Mesothelial cell of epicardium (in vitro differentiated cells): Measurements from ENCODE around the gene CDK6. TPM values are rescaled to one million over a fixed set of nuclear protein-coding genes. Genes with fewer than 3 reads are reported as not detected.

Experiments used
- DNase-seq, 2 experiments: peaks; one replicate each; pipeline ENCODE4 v3.0.0; 2021; ENCODE audit warnings: low spot score in 2 of 2; ENCODE audit not compliant: unreplicated experiment in 2 of 2
- H3K27ac Mint-ChIP-seq: 2 replicates; pipeline ENCODE4 v1.8.0; 2021; ENCODE audit warnings: mixed read lengths
- H3K27me3 Mint-ChIP-seq: 2 replicates; pipeline ENCODE4 v1.8.0; 2021; ENCODE audit warnings: low read depth, mixed read lengths
- H3K36me3 Mint-ChIP-seq: 2 replicates; pipeline ENCODE4 v1.8.0; 2021; ENCODE audit warnings: mixed read lengths
- H3K4me1 Mint-ChIP-seq: 2 replicates; pipeline ENCODE4 v1.8.0; 2021; ENCODE audit warnings: mixed read lengths
- H3K4me3 Mint-ChIP-seq: 2 replicates; pipeline ENCODE4 v1.8.0; 2021; ENCODE audit warnings: mild to moderate bottlenecking, moderate library complexity, mixed read lengths
- H3K9me3 Mint-ChIP-seq: 2 replicates; pipeline ENCODE4 v1.8.0; 2021; ENCODE audit warnings: mixed read lengths
- total RNA-seq: library from RNA; stranded (reverse); gene quantifications from 3 replicates; pipeline ENCODE4 v1.2.1, GENCODE V29; 2021
- TF ChIP-seq, protein P1 (sequence below): fragments of 200-600 bp; sonication (generic); IDR thresholded peaks from one replicate; pipeline ENCODE4 v1.5.0; 2021; ENCODE audit warnings: antibody characterized with exemption; ENCODE audit not compliant: unreplicated experiment

CDK6 gene
- total RNA-seq, 1 donor from 2014 or later = 138 TPM

DNA sequence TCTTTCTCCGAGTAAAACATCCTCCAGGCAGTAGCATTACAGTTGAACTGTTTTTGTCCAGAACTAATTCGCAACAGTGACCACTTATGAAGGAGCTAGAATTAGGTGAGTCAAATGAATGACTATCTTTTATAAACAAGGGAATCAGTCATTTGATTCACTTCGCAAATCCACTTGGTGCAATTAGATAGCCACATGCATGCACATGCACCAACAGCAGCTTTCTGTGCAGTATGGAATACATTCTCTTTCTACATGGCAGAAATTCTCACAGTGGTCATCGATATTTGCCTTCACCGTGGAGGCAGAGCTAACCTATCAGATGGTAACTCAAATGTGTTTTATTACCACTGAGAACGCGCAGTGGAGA, 118.8 kb downstream of the CDK6 start:
- Mint-ChIP-seq H3K4me3 (no peak overlapping the region), H3K4me1 (peaks cover 23% of the 10 kb centered on the region), H3K27me3 (no peaks in the 10 kb centered on the region), H3K27ac (no peak overlapping the region), H3K36me3 (peaks cover 24% of the 10 kb centered on the region), H3K9me3 (no peaks in the 10 kb centered on the region)
- TF ChIP-seq, protein P1, sequence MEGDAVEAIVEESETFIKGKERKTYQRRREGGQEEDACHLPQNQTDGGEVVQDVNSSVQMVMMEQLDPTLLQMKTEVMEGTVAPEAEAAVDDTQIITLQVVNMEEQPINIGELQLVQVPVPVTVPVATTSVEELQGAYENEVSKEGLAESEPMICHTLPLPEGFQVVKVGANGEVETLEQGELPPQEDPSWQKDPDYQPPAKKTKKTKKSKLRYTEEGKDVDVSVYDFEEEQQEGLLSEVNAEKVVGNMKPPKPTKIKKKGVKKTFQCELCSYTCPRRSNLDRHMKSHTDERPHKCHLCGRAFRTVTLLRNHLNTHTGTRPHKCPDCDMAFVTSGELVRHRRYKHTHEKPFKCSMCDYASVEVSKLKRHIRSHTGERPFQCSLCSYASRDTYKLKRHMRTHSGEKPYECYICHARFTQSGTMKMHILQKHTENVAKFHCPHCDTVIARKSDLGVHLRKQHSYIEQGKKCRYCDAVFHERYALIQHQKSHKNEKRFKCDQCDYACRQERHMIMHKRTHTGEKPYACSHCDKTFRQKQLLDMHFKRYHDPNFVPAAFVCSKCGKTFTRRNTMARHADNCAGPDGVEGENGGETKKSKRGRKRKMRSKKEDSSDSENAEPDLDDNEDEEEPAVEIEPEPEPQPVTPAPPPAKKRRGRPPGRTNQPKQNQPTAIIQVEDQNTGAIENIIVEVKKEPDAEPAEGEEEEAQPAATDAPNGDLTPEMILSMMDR = no peak
- DNase-seq = no peak

DNA sequence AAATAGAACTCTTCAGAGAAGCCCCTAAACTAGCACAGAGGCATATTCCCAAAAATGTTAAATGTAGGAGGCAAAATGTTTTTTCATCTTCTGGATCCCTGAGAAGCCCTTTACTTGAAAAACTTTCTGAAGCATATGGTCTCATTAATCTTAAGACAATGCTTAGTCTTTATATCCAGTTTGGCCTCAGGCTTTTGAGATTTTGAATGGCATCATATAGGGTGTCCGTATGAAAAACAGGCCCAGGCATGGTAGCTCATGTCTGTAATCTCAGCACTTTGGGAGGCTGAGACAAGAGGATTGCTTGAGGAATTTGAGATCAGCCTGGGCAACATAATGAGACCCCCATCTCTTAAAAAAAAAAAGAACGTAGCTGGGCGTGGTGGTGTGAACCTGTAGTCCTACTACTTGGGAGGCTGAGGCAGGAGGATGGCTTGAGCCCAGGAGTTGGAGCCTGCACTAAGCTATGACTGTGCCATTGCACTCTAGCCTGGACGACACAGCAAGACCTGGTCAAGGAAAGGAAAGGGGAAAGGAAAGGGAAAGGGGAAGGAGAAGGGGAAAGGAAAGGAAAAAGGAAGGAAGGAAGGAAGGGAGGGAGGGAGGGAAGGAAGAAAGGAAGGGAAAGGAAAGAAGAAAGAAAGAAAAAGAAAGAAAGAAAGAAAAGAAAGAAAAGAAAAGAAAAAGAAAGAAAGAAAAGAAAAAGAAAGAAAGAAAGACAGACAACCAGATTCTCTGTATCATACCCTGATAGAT, 119.4 kb downstream of the CDK6 start:
- H3K36me3 Mint-ChIP-seq = peaks cover 24% of the 10 kb centered on the region
- H3K4me3 Mint-ChIP-seq = no peak overlapping the region
- peaks cover 17% of the 10 kb centered on the region for H3K4me1 Mint-ChIP-seq
- no peaks in the 10 kb centered on the region for H3K9me3 Mint-ChIP-seq
- H3K27ac Mint-ChIP-seq = no peak overlapping the region
- no peak for DNase-seq
- TF ChIP-seq, protein P1 = no peak
- H3K27me3 Mint-ChIP-seq = no peaks in the 10 kb centered on the region

DNA sequence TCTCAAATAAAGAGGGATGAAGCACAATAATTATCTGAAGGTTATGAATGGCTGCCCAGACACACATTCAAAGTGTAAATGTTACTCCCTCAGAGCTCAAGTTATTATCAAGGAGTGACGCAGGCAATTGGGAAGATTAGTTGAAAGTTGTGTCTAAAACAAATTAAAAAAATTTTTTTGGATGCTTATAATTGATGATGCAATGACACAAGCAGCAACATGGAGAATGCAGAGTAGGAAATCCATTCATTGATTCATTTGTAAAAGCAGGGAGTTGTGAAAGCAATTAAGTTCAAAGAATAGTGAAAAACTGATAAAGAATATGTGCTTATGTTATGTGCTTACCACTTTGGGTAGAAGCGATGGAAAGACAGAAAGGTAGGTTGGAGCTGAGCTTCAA, 120.4 kb downstream of the CDK6 start:
- H3K9me3 Mint-ChIP-seq = no peaks in the 10 kb centered on the region
- no peak overlapping the region for H3K27ac Mint-ChIP-seq
- peaks cover 22% of the 10 kb centered on the region for H3K36me3 Mint-ChIP-seq
- no peak overlapping the region for H3K4me3 Mint-ChIP-seq
- H3K4me1 Mint-ChIP-seq = peaks cover 17% of the 10 kb centered on the region
- H3K27me3 Mint-ChIP-seq = no peaks in the 10 kb centered on the region
- TF ChIP-seq, protein P1 = no peak
- DNase-seq = no peak

DNA sequence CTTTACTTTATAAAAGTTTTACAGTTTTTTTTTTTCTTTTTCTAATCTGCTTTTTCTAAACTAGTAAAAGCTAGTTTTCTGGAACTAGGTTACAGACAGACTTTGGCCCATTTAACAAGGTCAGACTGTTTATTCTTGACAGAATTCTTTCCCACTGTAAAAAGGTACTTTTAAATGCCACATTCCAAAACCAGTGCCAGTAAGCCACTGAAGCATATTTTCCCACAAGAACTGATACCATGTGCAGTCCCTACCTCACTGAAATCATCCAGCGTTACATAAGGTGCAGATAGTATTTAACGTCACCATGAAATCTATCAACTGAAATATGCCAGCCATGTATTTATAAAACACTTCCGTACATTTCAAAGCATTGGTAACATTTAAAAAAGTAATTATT, 121.6 kb downstream of the CDK6 start:
- H3K4me1 Mint-ChIP-seq = peaks cover 22% of the 10 kb centered on the region
- TF ChIP-seq, protein P1 = no peak

DNA sequence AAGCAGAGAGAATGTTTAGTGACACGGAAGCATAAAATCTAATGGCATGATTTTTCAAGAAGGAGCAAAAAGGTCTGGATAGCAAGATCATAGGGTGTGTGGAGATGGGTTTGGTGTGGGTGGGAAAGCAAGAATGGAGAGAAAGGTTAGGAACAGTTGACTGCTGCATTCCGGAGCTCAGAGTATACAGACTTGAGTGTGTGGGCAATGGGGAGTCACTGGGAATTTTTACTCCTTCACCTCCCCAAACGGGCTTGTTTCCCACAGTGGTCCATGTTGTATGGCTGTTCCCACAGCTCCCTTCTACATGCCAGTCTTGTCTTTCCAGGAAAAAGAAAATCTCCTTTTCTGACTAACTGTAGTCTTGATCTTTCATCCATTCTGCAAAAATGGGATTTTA, 122.1 kb downstream of the CDK6 start:
- no peaks in the 10 kb centered on the region for H3K9me3 Mint-ChIP-seq
- TF ChIP-seq, protein P1 = no peak
- peak overlapping the region; percentile 59 for H3K27ac Mint-ChIP-seq
- H3K4me1 Mint-ChIP-seq = peaks cover 25% of the 10 kb centered on the region
- H3K27me3 Mint-ChIP-seq = no peaks in the 10 kb centered on the region
- no peak for DNase-seq
- no peak overlapping the region for H3K4me3 Mint-ChIP-seq
- H3K36me3 Mint-ChIP-seq = peaks cover 17% of the 10 kb centered on the region

More for the DNA sequence above, 121.6 kb downstream of the CDK6 start:
- H3K27me3 Mint-ChIP-seq = no peaks in the 10 kb centered on the region
- no peaks in the 10 kb centered on the region for H3K9me3 Mint-ChIP-seq
- DNase-seq = no peak
- H3K4me3 Mint-ChIP-seq = no peak overlapping the region
- H3K36me3 Mint-ChIP-seq = peaks cover 18% of the 10 kb centered on the region
- H3K27ac Mint-ChIP-seq = peak overlapping the region; percentile 57
